Spleen (tissue), 7 donors: ENCODE measurements around the gene OSBPL7.

Source experiments
- POLR2A ChIP-seq, 3 donors: fragments of 450-650 bp; IDR thresholded peaks; one replicate each; pipeline ENCODE4 v1.5.1; 2017; ENCODE audit warnings: antibody characterized with exemption in 3 of 3, mild to moderate bottlenecking in 1 of 3
- POLR2AphosphoS5 ChIP-seq, 3 donors: sonication (generic); formaldehyde crosslinking; IDR thresholded peaks; one replicate each; pipeline ENCODE4 v1.5.1; 2017; ENCODE audit warnings: antibody characterized with exemption in 3 of 3
- TF ChIP-seq, protein P1 (sequence below), 11 experiments: fragments of 200-600 bp in 7 of 11; fragments of 450-650 bp in 4 of 11; sonication (generic) in 4 of 11; IDR thresholded peaks in 8 of 11; conservative IDR thresholded peaks in 3 of 11; 1 replicate in 7 of 11; 2 replicates in 4 of 11; pipeline versions ENCODE4 v1.4.0 to v1.8.0; 2016 to 2021; ENCODE audit warnings: antibody characterized with exemption in 11 of 11, inconsistent platforms in 4 of 11, mild to moderate bottlenecking in 1 of 11
- donor health status: DM: no; HTN: no; CAD: no; lungs with moderate emphysema.
- donor health status: DM: no; HTN: no; CAD: no.
- donor health status: DM: no; HTN: no; CAD: no.

GRCh38 chr17:47800686-47801085, 20.9 kb downstream of the OSBPL7 start:
- TF ChIP-seq, protein P1, sequence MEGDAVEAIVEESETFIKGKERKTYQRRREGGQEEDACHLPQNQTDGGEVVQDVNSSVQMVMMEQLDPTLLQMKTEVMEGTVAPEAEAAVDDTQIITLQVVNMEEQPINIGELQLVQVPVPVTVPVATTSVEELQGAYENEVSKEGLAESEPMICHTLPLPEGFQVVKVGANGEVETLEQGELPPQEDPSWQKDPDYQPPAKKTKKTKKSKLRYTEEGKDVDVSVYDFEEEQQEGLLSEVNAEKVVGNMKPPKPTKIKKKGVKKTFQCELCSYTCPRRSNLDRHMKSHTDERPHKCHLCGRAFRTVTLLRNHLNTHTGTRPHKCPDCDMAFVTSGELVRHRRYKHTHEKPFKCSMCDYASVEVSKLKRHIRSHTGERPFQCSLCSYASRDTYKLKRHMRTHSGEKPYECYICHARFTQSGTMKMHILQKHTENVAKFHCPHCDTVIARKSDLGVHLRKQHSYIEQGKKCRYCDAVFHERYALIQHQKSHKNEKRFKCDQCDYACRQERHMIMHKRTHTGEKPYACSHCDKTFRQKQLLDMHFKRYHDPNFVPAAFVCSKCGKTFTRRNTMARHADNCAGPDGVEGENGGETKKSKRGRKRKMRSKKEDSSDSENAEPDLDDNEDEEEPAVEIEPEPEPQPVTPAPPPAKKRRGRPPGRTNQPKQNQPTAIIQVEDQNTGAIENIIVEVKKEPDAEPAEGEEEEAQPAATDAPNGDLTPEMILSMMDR (IDR thresholded peaks at IDR 0.05 in 8 of 11, conservative IDR thresholded peaks at IDR 0.05 in 3 of 11) = no peak
- TF ChIP-seq POLR2AphosphoS5 (IDR thresholded peaks at IDR 0.05) = no peak
- TF ChIP-seq POLR2A (IDR thresholded peaks at IDR 0.05) = no peak
